Measurements from ENCODE around the gene FOXJ2. TPM values are rescaled to one million over a fixed set of nuclear protein-coding genes. Genes with fewer than 3 reads are reported as not detected.
"Not testable (repeated sequence)": the region's sequence is repeated elsewhere in the genome, so short reads cannot be mapped to it uniquely, and the experiment has no call there.

FOXJ2 gene
- total RNA-seq, 1 donor from 2014 or later: 14.7 TPM

DNA sequence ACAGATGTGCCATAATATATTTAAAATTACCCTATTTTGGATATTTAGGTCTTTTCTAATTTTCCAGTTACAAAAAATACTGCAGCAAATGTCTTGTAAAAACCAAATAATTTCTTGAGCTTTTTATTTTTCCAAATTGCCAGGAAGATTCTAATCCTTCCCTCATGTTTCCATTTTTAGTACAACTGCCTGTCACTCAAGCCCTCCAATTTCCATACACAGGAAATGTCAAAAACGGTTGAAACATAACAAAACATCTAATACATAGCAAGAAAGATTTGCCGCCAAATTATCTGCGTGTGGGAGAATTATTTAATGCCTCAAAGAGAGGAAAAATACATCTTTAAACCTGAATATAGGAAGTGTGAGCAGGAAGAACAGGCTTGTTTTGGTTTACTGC lies 2.3 kb upstream of the FOXJ2 start:
- DNase-seq: no peak

DNA sequence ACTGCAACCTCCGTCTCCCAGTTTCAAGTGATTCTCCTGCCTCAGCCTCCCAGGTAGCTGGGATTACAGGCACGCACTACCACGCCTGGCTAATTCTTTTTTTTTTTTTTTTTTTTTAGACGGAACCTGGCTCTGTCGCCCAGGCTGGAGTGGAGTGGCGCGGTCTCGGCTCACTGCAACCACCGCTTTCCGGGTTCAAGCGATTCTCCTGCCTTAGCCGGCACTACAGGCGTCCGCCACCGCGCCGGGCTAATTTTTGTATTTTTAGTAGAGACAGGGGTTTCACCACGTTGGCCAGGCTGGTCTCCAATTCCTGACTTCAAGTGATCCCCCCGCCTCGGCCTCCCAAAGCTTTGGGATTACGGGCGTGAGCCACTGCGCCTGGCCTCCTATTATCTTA lies 1.5 kb upstream of the FOXJ2 start:
- not testable (repeated sequence) for DNase-seq

DNA sequence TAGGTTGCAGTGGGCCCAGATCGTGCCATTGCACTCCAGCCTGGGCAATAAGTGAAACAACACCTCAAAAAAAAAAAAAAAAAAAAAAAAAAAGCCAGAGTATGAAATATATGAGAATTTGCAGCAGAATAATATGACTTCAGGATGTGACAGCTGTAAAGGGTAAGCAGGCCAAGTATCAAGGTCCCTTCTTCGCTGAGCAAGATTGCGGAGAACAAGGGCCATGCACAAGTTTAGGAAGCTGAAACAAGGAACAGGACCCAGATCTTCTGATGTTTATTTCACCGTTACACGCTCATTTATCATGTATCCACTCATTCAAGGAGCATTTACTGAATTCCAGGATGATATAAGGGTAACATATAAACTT lies 659 bp upstream of the FOXJ2 start:
- DNase-seq: no peak

GRCh38 chr12:8033153-8034044 lies 883 bp downstream of the FOXJ2 start:
- peak; percentile 72 for DNase-seq

DNA sequence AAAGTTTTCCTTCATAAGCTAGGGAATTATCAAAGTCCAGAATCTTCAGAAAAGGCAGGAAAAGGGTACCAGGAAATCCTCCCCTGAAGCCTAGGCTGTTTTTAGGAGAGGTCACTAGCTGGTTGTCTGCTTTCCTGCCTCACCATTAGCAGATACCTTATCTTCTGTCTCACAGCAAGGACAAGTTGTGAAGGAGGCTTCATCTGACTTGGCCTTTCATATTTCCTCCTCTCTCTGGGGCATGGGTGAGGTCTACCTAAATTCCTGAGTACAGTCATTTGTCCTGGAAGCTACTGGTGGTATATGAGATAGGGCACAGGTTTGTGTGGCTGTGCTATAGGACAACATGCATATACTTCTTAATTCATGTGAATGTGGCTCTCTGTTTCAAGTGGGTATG lies 2.3 kb downstream of the FOXJ2 start:
- DNase-seq: no peak

- no peak for DNase-seq
Measured at GRCh38 chr12:8035440-8036010, 3.0 kb downstream of the FOXJ2 start.

DNA sequence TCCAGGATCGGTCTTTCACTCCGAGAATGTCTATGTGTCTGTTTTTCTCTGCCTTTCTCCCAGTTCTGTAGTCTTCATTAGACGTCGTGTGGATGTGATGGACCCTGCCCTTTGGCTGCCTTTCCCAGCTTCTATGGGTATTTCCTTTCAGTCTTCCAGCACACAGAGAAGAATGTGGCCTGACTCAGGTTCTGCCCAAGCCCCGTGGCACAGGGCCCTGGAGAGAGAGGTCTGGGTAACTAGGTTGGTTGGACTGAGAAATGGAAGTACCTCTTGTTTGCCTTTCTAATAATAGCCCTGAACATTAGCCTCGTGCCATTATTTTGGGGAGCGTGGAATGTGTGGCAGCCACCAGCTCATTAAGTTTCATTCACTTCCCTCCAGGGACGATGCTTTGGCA lies 3.8 kb downstream of the FOXJ2 start:
- DNase-seq: no peak

DNA sequence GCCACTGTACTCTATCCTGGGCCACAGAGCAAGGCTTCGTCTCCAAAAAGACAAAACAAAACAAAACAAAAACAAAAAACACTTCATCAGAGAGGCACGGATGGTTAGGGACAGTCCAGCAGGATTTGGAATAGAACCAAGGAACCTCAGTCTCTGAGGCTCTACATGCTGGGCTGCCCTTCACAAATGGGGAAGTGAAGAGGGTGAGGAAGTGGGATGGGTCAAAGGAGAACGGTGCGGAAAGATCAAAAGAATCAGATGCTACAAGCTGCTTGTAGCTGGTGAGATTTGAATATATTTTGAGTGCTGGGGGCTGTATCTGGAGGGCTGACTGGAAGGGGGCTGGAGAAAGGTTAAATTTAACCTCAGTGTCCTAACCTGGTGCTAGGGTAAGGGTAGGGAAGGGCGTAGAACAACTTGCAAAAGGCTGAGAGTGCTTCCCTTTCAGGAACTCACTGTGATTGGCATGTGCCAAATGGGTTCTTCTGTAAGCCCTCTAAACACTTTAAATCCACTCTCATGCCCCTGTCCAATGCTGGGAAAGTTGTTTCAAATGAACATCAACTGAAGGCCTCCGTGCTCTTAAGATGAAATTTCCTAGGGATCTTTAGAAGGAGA lies 4.6 kb downstream of the FOXJ2 start:
- DNase-seq: no peak

DNA sequence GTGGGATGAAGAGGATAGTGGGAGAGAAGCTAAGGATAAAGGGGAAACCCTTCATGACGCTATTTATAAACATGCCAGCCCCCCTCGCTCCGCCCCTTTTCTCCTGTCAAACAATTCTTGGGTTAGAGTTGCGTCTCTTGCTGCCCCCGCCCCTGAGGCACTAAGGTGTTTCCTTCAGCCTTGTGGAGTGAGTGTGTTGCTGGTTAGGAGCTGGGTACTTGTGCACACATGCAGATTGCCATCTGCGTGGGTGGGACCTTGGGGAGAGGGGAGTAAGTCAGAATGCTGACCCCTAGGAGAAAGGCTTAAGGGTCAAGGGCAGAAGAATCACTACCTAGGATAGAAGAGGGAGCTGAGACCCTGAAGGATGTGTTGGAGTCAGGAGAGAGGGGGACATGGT lies 5.4 kb downstream of the FOXJ2 start:
- no peak for DNase-seq

DNA sequence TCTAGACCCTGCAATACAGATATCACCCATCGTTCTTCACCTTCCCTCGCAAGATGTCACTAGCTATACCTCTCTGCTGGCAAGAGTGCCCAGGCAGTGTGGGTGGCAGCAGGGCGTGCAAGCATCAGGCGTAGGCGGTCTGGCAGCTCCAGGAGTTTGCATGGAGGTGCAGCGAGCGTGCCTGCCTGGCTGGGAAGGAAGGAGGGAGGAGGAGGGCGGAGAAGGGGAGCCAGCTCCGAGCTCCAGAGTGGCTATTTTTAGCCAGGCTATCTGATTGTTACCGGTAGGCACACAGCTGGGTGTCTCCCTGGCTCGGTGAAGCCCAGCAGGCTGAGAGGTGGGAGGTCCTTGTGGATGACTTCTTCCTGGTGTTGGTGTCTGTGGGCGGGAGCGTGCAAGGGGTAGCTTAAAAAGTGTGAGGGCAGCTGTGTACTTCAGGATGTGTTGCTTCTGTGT lies 6.2 kb downstream of the FOXJ2 start:
- DNase-seq: peak; percentile 73

- DNase-seq: no peak
Measured at GRCh38 chr12:8040791-8041190, 8.3 kb downstream of the FOXJ2 start.

- peak; percentile 87 for DNase-seq
Measured at GRCh38 chr12:8045952-8046944, 13.7 kb downstream of the FOXJ2 start.

DNA sequence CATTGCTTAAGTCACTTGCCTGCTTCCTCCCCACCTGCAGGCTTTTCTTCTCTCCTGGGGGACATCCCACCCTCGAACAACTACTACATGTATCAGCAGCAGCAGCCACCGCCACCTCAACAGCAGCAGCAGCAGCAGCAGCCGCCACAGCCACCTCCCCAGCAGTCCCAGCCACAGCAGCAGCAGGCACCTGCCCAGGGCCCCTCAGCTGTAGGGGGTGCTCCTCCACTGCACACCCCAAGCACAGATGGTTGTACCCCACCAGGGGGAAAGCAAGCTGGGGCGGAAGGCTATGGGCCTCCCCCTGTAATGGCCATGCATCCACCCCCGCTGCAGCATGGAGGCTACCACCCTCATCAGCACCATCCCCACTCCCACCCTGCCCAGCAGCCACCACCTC lies 15.3 kb downstream of the FOXJ2 start:
- DNase-seq: no peak

- DNase-seq: no peak
Measured at GRCh38 chr12:8048906-8049305, 16.4 kb downstream of the FOXJ2 start.

DNA sequence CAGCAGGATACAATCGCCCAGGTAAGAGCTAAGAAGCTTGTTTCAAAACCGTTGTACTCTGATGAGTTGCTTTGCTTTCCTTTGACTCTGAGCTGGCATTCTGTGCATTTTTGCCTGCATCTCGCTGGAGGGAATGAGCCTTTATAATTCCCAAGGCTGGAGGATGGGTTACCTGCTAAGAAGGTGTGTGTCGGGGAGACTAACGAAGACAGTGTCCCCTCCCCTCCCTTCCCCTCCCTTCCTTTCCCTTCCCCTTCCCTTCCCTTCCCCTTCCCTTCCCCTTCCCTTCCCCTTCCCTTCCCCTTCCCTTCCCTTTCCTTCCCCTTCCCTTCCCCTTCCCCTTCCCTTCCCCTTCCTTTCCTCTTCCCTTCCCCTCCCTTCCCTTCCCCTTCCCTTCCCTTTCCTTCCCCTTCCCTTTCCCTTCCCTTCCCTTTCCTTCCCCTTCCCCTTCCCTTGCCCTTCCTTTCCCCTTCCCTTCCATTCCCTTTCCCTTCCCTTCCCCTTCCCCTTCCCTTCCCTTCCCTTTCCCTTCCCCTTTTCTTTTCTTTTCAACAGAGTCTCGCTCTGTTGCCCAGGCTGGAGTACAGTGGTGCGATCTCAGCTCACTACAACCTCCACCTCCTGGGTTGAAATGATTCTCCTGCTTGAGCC lies 18.2 kb downstream of the FOXJ2 start:
- no peak for DNase-seq

GRCh38 chr12:8052679-8053078 lies 20.2 kb downstream of the FOXJ2 start:
- DNase-seq: no peak

DNA sequence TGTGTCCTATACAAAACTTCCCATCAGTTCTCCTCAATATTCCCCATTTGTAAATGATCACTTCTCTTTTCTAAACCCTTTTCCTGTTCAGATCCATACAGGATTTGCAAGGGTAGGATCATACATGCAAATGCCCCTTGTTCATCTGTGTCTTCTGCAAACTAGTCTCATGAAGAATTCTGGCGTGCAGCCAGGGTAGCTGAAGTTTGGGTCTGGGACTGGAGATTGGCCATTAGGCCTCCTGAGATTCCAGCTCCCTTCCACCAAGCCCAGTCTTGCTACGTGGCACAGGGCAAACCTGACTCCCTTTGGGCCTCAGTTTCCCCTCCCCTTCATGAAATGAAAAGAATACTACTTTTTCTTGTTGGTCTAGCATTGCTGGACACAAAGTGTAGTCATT lies 22.3 kb downstream of the FOXJ2 start:
- DNase-seq: no peak

GRCh38 chr12:8057306-8057705 lies 24.8 kb downstream of the FOXJ2 start:
- no peak for DNase-seq

DNA sequence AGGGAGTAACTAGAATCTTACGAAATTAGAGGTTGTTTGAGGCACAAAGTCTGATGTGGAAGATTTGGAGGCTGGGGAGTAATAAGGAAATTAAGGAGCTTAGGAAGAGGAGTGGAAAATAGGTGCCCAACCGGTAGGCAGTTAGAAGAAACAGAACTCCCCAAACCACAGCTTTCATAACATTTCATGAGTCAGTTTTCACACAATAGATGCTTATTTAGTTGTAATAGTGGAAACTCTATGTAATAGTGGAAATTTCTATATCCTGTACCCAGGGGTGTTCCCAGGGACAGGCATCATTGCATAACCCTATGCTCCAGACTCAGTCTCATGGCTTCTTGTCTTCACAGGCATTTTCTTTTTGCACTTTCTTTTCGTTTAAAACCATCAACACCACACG lies 25.3 kb downstream of the FOXJ2 start:
- DNase-seq: no peak

DNA sequence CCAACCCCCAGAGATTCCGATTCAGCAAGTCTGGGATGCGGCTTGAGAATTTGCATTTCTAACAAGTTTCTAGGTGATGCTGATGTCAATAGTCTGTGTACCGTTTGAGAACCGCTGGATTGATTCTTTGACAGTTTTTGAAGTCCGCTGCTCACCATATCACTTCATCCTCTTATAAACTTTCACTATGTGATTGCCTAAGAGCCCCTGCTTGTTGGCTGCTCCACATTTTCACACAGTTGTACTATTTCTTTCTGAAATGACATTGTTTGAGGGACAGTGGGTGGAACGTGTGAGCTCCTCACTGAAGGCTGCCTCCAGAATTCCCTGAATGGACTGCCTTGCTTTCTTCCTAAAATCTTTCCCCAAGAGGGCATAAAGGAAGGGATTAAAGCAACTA lies 26.0 kb downstream of the FOXJ2 start:
- no peak for DNase-seq

DNA sequence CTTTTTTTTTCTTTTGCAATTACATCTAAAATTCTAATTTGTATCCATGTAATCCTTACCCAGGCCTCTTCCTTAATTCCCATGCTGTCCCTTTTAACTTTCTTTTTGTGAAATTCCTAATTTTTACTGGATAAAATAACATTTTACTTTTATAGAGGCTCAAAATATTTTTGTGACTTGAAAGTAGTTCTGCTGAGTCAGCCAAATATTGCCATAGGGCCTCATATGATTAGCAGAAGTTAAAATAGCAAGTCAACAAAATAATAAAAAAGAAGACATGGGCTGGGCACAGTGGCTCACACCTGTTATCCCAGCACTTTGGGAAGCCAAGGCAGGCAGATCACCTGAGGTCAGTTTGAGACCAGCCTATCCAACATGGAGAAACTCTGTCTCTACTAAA lies 31.6 kb downstream of the FOXJ2 start:
- no peak for DNase-seq

All from tongue (tissue), 2 donors.